Adrenal gland (tissue), 19 donors: ENCODE results near the gene GPN3. TPM values are rescaled to one million over a fixed set of nuclear protein-coding genes. Genes with fewer than 3 reads are reported as not detected.
A peak's percentile ranks its signal among the peaks of the same experiment; 100 is the strongest.

Experiments used
- DNase-seq, 7 donors: peaks; one replicate each; pipeline ENCODE4 v3.0.0-alpha.2; 2019 to 2020
- H3K27ac ChIP-seq, 5 donors: fragments of 200-600 bp; sonication (generic) in 4 of 5; 1 replicate in 3 of 5; 2 replicates in 2 of 5; pipeline versions ENCODE4 v1.5.1 to v1.8.0; 2016 to 2020; ENCODE audit warnings: mild to moderate bottlenecking in 1 of 5
- H3K27me3 ChIP-seq: fragments of 200-600 bp; 2 replicates; pipeline ENCODE4 v1.8.0; 2021
- H3K36me3 ChIP-seq, 2 donors: fragments of 200-600 bp; replicated peaks in 1 of 2; 1 replicate in 1 of 2; 2 replicates in 1 of 2; pipeline versions ENCODE4 v1.5.1 to v1.8.0; 2018 to 2022
- H3K4me1 ChIP-seq, 2 donors: fragments of 200-600 bp; replicated peaks in 1 of 2; 1 replicate in 1 of 2; 2 replicates in 1 of 2; pipeline versions ENCODE4 v1.5.1 to v1.8.0; 2018 to 2021
- H3K4me3 ChIP-seq, 4 donors: fragments of 200-600 bp; sonication (generic) in 3 of 4; one replicate each; pipeline ENCODE4 v1.5.1; 2016 to 2018
- H3K9me3 ChIP-seq, 3 donors: fragments of 200-600 bp; sonication (generic) in 1 of 3; replicated peaks in 1 of 3; 1 replicate in 2 of 3; 2 replicates in 1 of 3; pipeline versions ENCODE4 v1.5.1 to v1.8.0; 2016 to 2021
- CTCF ChIP-seq, 6 experiments: fragments of 450-650 bp in 4 of 6; fragments of 200-600 bp in 2 of 6; sonication (generic) in 1 of 6; IDR thresholded peaks; 1 replicate in 5 of 6; 2 replicates in 1 of 6; pipeline versions ENCODE4 v1.5.1 to v1.8.0; 2016 to 2021; ENCODE audit warnings: antibody characterized with exemption in 6 of 6, mild to moderate bottlenecking in 2 of 6, moderate library complexity in 1 of 6
- POLR2A ChIP-seq, 2 donors: fragments of 450-650 bp; IDR thresholded peaks; one replicate each; pipeline ENCODE4 v1.6.1; 2017; ENCODE audit warnings: antibody characterized with exemption in 2 of 2, mild to moderate bottlenecking in 2 of 2, moderate library complexity in 1 of 2
- WGBS, 4 donors: extraction: QIAGEN DNeasy Blood & Tissue Kit in 2 of 4; methylation state at CpG; one replicate each; pipeline versions ENCODE4 v1.1.5 to v1.1.7; 2013 to 2017; 5-methylcytosine and 5-hydroxymethylcytosine counted together
- intact Hi-C, 2 donors: fragments of 100-400 bp; cut with DNase I; formaldehyde crosslinking; loops; one replicate each; pipeline versions ENCODE4 v1.14.1 to v1.15.0; 2022 to 2023
- long read RNA-seq, 10 donors: library from polyadenylated mRNA in 3 of 10; unstranded in 2 of 10; stranded (forward) in 1 of 10; transcript quantifications; one replicate each; pipeline ENCODE4 v2.0.0 and lab custom pipeline, GENCODE V29; 2021 to 2026
- polyA plus RNA-seq, 3 donors: library from polyadenylated mRNA; stranded (reverse); fragments of 200-250 nt in 2 of 3; fragments of 350-450 nt in 1 of 3; fragmentation: Illumina TruSeq in 1 of 3; extraction: RNeasy Lipid Tissue Mini Kit (QIAGEN cat#74804) in 1 of 3; gene quantifications; one replicate each; pipeline ENCODE4 v1.2.3, GENCODE V29; 2013 to 2014
- total RNA-seq, 9 donors: library from RNA; depleted of rRNA in 4 of 9; stranded (reverse); fragments of >200 nt in 4 of 9; fragments of 120-200 nt in 1 of 9; fragmentation: NEBNext Ultra II Directional in 1 of 9; extraction: Animal tissue kit (Norgen Biotek cat#: 25700) in 1 of 9; gene quantifications; one replicate each; pipeline versions ENCODE4 v1.1.0 to v1.2.4, GENCODE V29; 2013 to 2023
- donor health status: healthy with polysubstance abuse.
- donor health status: Bipolar disorder and iron deficiency.
- donor health status: DM: yes; HTN: yes; CAD: no.
- donor health status: DM: no; HTN: no; CAD: no.
- donor health status: DM: no; HTN: no; CAD: no.
- donor health status: DM: yes; HTN: yes; CAD: no.

Gene GPN3
- 10 to 100 TPM; 14.0 to 27.1 (median 22.1) TPM for total RNA-seq
- 10 to 100 TPM in 2 of 3 donors, 1 to 10 TPM in 1; 9.6 to 30.0 (median 11.5) TPM for polyA plus RNA-seq
- long read RNA-seq, donor 1, transcript GPN3-201 (8 exons, 1,468 nt): major isoform, 26 of 26 reads
- long read RNA-seq, donor 1, partial matches to known transcripts: 0 of 26 reads
- long read RNA-seq, donor 1, other reads (novel, unspliced or antisense): 0 of 26 reads
- long read RNA-seq, donor 2, transcript GPN3-201 (8 exons, 1,468 nt): major isoform, 12 of 12 reads
- long read RNA-seq, donor 2, partial matches to known transcripts: 0 of 12 reads
- long read RNA-seq, donor 2, other reads (novel, unspliced or antisense): 0 of 12 reads
- long read RNA-seq, donor 3, transcript GPN3-201 (8 exons, 1,468 nt): major isoform, 8 of 57 reads
- long read RNA-seq, donor 3, partial matches to known transcripts: 29 of 57 reads
- long read RNA-seq, donor 3, other reads (novel, unspliced or antisense): 20 of 57 reads
- long read RNA-seq, donor 4, transcript GPN3-201 (8 exons, 1,468 nt): major isoform, 14 of 16 reads
- long read RNA-seq, donor 4, partial matches to known transcripts: 2 of 16 reads
- long read RNA-seq, donor 4, other reads (novel, unspliced or antisense): 0 of 16 reads
- long read RNA-seq, donor 5, transcript GPN3-201 (8 exons, 1,468 nt): major isoform, 29 of 34 reads
- long read RNA-seq, donor 5, partial matches to known transcripts: 1 of 34 reads
- long read RNA-seq, donor 5, other reads (novel, unspliced or antisense): 2 of 34 reads
- long read RNA-seq, donor 6, transcript GPN3-201 (8 exons, 1,468 nt): major isoform, 8 of 14 reads
- long read RNA-seq, donor 6, partial matches to known transcripts: 3 of 14 reads
- long read RNA-seq, donor 6, other reads (novel, unspliced or antisense): 2 of 14 reads
- long read RNA-seq, donor 7, transcript GPN3-201 (8 exons, 1,468 nt): major isoform, 9 of 9 reads
- long read RNA-seq, donor 7, partial matches to known transcripts: 0 of 9 reads
- long read RNA-seq, donor 7, other reads (novel, unspliced or antisense): 0 of 9 reads
- long read RNA-seq, donor 8, transcript GPN3-201 (8 exons, 1,468 nt): major isoform, 13 of 13 reads
- long read RNA-seq, donor 8, partial matches to known transcripts: 0 of 13 reads
- long read RNA-seq, donor 8, other reads (novel, unspliced or antisense): 0 of 13 reads
- long read RNA-seq, donor 9, transcript GPN3-201 (8 exons, 1,468 nt): major isoform, 20 of 20 reads
- long read RNA-seq, donor 9, partial matches to known transcripts: 0 of 20 reads
- long read RNA-seq, donor 9, other reads (novel, unspliced or antisense): 0 of 20 reads
- long read RNA-seq, donor 10, partial matches to known transcripts: 0 of 2 reads
- long read RNA-seq, donor 10, other reads (novel, unspliced or antisense): 0 of 2 reads

DNA sequence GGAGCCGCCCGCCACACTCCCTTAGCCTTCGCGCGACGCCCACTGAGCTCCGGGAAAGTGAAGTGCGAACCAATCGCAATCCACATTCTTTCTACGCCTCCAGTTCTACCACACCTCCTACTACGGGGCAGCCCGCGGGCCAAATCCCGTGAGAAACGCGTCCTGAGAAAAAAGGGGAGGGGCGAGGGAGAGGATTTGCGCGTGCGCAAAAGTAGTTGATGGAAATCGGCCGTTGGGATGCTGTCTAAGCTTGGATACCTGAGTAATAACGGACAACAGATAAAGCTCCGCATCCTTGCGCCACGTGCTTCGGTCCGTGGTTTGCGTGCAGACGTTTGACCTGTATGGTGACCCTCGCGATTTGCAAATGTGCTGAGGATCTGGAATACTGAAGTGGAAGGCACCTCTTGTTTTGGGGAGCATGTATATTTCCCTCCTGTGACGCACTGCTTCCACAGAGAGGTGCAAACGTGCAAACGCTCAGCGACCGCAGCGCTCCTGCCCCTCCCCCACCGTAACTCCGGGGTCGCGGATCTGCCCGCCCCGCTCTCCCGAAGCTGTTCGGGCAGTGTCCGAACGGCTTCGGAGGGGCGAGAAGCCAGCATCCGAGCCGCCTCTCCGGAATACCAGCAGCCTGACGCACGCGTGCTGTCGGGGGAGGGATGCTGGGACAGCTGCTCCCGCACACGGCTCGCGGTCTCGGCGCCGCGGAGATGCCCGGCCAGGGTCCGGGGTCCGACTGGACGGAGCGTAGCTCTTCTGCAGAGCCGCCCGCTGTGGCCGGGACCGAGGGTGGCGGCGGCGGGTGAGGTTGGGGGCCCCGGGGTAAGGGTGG is at the start of gene GPN3, which contains the start of gene FAM216A:
GPN3 (minus strand) TSS at position 44 of the 835 bp plus-strand sequence. CDS start 54 bp downstream, outside the sequence.
FAM216A (plus strand) TSS at position 632 of the 835 bp plus-strand sequence; CDS start at position 663, 31 bp downstream.
- peaks cover 8 to 13% of the 10 kb centered on the region in 2 donors for H3K4me1 ChIP-seq
- H3K27ac ChIP-seq: peak within 1 kb of the TSS; percentile 80 to 95 (median 89)
- WGBS, 4 donors: 0% methylated on average over 29 to 78 of the region's 78 CpGs
- intact Hi-C loops: no loop called here
- TF ChIP-seq CTCF (IDR thresholded peaks at IDR 0.05): no peak
- TF ChIP-seq POLR2A (IDR thresholded peaks at IDR 0.05): peak in 1 of 2 donors; percentile 95
- peaks cover 0 to 15% of the 10 kb centered on the region in 2 donors for H3K36me3 ChIP-seq
- H3K27me3 ChIP-seq: no peaks in the 10 kb centered on the region
- no peaks in the 10 kb centered on the region for H3K9me3 ChIP-seq
- DNase-seq: peak; percentile 97 to 98 (median 97)
- peak within 1 kb of the TSS; percentile 36 to 77 (median 64) for H3K4me3 ChIP-seq

DNA sequence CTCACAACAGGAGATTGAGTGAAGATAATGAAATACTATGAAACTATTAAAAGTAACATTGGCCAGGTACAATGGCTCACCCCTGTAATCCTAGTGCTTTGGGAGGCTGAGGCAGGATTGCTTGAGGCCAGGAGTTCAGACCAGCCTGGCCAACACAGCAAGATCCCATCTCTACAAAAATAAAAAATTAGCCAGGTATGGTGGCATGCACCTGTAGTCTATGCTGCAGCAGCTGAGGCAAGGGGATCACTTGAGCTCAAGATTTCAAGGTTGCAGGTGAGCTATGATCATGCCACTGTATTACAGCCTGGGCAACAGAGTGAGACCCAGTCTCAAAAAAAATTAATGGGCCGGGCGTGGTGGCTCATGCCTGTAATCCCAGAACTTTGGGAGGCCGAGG is 48.9 kb upstream of the GPN3 start:
- Histone ChIP-seq H3K4me3 (no peak overlapping the region), H3K36me3 (no peaks in the 10 kb centered on the region), H3K4me1 (peaks cover 0 to 4% of the 10 kb centered on the region in 2 donors), H3K9me3 (no peaks in the 10 kb centered on the region), H3K27me3 (no peaks in the 10 kb centered on the region), H3K27ac (no peak overlapping the region)
- intact Hi-C loops: loop anchor here in 1 of 2 donors (2.0 kb wide), 1 partner anchor 80 kb away; no protein-coding TSS in a partner anchor
- 67 to 82% (median 74%) methylated on average over 3 of the region's 3 CpGs for WGBS, 4 donors
- no peak for DNase-seq
- TF ChIP-seq CTCF (IDR thresholded peaks at IDR 0.05): no peak
- TF ChIP-seq POLR2A (IDR thresholded peaks at IDR 0.05): no peak

- no peaks in the 10 kb centered on the region for H3K36me3 ChIP-seq
- H3K9me3 ChIP-seq: no peaks in the 10 kb centered on the region
- H3K4me1 ChIP-seq: peaks cover 0 to 4% of the 10 kb centered on the region in 2 donors
- no peak overlapping the region for H3K4me3 ChIP-seq
- no peak for TF ChIP-seq CTCF (IDR thresholded peaks at IDR 0.05)
- no peak for TF ChIP-seq POLR2A (IDR thresholded peaks at IDR 0.05)
- H3K27ac ChIP-seq: no peak overlapping the region
- WGBS, 4 donors: 52 to 79% (median 64%) methylated on average over 1 of the region's 1 CpG
- intact Hi-C loops: loop anchor here in 1 of 2 donors (5.0 kb wide), 1 partner anchor 83 kb away; no protein-coding TSS in a partner anchor
- no peaks in the 10 kb centered on the region for H3K27me3 ChIP-seq
- DNase-seq: no peak
Observed at GRCh38 chr12:110514363-110514762, 46.3 kb upstream of the GPN3 start.
